Measurements from ENCODE around the gene MEX3A.
"Not testable (repeated sequence)": the region's sequence is repeated elsewhere in the genome, so short reads cannot be mapped to it uniquely, and the experiment has no call there.

The MEX3A gene

GRCh38 chr1:156078728-156079127 lies 3.5 kb downstream of the MEX3A start:
- no peak for DNase-seq (ENCODE audit: low read depth, low spot score)

DNA sequence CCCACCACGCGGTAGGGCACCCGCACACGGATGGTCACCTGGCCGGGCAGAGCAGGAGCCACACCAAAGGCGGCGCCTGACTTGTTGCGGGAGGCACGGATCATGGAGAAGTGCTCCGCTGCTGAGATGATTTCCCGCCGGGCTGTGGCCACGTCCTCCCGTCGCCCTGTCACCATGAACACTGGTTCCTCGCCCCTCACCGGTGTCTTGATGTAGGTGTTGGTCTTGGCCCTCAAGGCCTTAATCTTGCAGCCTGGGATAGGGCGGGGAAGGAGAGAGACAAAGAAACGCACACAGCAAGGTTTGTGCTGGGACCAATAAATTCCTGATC lies 4.9 kb downstream of the MEX3A start:
- no peak for DNase-seq (ENCODE audit: low read depth, low spot score)

DNA sequence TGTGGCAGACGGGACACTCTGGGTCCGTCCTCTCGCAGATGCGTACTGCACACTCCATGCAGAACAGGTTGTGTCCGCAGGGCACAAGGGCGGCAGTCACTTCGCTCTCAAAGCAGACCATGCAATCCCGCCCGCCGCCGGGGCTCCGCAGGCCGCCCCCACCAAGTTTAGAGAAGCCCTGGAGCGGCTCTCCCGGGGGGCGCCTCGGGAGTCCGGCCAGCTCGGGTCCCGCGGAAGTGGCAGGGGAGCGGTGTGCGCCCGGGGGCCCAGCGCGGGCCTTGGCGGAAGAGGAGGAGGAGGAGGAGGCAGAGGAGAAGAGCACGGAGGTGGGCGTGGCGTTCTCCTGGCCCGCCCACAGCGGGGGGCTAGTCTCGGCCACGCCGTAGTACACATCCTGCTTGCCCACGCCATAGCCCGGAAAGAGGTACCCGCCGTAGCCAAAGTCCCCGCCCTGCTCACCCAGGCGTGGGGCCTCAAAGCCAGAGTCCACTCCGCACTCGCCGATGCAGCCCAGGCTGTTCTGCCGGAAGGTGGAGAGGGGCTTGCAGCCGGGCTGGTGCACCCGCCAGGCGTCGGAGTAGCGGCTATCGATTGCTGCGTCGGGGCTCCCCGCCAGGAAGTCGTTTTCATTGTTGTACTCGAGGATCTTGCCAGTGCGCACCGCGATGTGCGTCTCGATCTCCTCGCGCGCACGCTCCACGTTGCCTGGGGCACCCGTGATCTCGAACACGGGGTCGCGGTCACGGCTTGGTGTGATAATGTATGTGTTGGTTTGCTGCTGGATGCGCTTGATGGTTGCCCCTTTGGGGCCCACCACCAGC lies 5.4 kb downstream of the MEX3A start:
- no peak for DNase-seq (ENCODE audit: low read depth, low spot score)

- no peak for DNase-seq (ENCODE audit: low read depth, low spot score)
Measured at GRCh38 chr1:156075775-156076204, 6.5 kb downstream of the MEX3A start.

- DNase-seq (ENCODE audit: low read depth, low spot score): no peak
Measured at GRCh38 chr1:156075162-156075561, 7.1 kb downstream of the MEX3A start.

DNA sequence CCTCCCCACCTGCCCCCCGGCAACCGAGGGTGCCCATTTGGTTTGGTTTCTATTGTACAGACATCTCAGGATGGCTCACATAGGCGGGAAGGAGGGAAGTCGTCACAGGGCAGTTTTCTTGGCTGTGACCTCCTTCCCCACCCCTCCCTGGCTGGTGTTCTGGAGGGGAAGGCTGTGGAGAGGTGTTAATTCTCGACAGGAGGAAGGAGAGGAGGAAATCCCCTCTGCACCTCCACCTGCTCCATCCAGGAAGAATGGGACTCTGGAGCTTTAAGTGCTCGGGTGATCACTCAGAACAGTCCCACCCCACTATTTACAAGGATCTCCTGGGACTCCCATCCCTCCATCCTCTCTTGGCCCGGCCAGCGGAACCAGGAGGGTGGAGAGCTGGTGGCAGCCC lies 7.6 kb downstream of the MEX3A start:
- no peak for DNase-seq (ENCODE audit: low read depth, low spot score)

GRCh38 chr1:156073740-156074139 lies 8.5 kb downstream of the MEX3A start:
- DNase-seq (ENCODE audit: low read depth, low spot score): no peak

GRCh38 chr1:156073110-156073687 lies 9.1 kb downstream of the MEX3A start:
- no peak for DNase-seq (ENCODE audit: low read depth, low spot score)

DNA sequence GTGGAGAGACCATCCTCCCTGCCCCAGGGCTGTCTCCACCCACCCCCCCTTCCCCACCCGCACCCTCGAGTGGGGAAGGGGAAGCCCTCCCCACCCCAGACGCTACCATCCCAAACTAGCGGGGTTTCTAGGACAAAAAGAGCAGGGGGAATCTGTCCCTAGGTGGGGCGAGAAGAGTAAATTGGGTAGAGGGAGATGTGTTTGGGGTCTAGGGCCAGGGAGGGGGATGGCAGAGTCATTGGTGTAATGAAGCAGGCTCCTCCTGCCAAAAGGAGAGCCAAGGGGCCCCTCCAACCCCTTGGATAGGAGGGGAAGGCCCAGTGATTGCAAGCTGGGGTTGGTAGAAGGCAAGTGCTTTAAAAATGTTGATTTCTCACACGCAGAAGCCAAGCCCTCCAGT lies 10.0 kb downstream of the MEX3A start:
- DNase-seq (ENCODE audit: low read depth, low spot score): no peak

DNA sequence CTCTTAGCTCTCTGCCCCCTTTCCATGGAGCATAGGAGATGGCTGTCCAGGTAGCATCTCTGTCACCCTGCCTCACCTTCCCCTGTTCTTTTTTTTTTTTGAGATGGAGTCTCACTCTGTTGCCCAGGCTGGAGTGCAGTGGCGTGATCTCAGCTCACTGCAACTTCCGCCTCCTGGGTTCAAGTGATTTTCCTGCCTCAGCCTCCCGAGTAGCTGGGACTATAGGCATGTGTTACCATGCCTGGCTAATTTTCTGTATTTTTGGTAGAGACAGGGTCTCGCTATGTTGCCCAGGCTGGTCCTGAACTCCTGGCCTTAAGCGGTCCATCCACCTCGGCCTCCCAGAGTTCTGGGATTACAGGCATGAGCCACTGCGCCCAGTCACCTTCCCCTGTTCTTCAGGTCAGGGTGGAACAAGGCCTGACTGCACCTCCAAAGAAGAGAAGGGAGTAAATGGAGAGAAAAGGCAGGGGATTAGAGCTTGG lies 10.9 kb downstream of the MEX3A start:
- DNase-seq (ENCODE audit: low read depth, low spot score): not testable (repeated sequence)

DNA sequence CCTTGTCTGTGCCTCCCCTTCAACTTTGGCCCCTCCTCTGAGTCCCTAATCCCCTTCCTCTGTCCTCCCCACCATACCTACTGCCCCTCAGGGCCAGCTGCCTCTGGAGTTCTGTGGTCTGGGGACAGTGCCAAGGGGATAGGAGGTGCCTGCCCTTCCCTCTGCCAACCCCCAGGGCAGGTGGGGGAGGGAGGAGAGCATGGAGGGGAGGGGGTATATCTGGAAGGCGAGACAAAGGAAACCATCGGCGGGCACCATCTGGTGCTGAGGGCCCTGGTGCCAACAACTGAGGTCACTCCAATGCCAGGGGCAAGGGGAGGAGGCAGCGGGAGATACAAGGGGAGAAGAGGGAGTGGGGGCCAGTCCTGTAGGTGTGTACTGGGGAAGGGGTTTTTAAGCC lies 11.7 kb downstream of the MEX3A start:
- no peak for DNase-seq (ENCODE audit: low read depth, low spot score)

DNA sequence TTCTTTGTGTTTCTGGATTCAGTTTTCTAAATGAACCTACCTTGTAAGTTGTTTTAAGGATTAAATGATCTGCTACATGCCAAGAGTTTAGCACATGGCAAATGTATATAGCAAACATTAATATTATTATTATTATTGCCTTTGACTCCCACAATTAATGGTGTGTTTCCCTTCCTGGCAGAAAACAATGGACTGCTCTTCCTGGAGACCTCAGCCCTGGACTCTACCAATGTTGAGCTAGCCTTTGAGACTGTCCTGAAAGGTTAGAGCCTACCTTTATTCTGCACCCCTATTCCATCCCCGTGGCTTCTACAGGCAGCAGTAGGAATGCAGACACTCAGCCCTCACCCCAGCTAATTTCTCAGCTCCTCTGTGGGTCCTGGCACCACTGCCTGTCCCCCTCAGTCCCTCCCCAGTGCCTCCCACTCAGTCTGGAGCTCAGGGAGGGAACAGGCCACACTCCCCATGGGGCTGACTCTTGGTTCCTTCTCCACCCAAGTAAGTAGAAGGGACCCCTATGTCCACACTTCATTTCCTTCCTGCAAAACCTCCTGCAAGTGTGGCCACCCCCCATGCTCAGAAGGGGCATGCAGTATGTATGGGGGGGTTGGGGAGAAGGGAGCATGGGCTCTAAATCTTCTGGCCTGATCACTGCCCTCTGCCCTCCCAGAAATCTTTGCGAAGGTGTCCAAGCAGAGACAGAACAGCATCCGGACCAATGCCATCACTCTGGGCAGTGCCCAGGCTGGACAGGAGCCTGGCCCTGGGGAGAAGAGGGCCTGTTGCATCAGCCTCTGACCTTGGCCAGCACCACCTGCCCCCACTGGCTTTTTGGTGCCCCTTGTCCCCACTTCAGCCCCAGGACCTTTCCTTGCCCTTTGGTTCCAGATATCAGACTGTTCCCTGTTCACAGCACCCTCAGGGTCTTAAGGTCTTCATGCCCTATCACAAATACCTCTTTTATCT lies 12.5 kb downstream of the MEX3A start:
- no peak for DNase-seq (ENCODE audit: low read depth, low spot score)

DNA sequence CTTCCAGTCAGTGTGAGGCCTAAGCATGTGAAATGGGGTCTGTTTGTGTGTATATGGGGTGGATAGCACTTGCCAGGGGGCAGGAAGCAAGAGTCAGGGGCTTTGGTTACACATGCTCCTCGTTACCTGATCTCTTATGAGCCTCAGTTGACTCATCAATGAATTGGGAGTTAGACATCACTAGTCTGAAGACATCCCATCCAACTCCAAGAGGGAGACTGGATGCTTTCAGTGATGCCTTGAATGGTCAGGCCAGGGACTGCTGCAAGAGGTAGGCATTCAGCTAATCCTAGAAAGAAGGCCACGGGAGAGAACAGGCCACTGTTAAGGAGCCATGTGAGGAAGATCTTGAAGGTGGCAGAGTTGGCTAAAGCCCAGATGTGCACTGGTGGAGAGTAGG lies 15.0 kb downstream of the MEX3A start:
- no peak for DNase-seq (ENCODE audit: low read depth, low spot score)

- no peak for DNase-seq (ENCODE audit: low read depth, low spot score)
Measured at GRCh38 chr1:156065871-156066270, 16.4 kb downstream of the MEX3A start.

DNA sequence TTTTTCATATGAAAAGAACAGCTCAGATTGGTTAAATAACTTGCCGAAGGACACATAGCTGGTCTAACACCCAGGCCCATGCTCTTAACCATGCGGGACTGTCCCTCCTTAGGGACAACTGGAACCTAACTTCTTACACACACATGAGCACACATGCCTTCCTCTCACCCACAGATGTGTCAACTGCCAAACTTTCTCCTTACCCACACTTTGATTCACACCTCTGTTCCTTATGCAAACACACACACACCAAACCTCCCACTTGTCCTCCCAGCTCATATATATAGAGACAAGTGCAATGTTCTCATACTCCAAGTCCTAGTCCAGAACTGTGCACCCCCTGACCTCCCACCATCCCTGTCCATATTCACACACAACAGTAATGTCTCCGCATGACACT lies 17.1 kb downstream of the MEX3A start:
- no peak for DNase-seq (ENCODE audit: low read depth, low spot score)

- DNase-seq (ENCODE audit: low read depth, low spot score): no peak
Measured at GRCh38 chr1:156064615-156065014, 17.6 kb downstream of the MEX3A start.

DNA sequence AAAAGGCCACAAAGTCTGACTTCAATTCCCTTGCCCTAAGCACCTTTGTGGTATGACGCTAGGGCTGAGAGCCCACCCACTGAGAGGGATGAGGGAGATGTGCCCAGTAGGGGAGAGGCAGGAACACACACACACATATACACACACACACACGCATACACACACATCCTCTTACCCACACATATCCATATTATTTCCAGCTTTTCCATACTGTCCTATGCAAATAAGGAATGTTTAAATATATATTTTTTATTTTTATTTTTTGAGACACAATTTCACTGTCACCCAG lies 18.3 kb downstream of the MEX3A start:
- no peak for DNase-seq (ENCODE audit: low read depth, low spot score)

DNA sequence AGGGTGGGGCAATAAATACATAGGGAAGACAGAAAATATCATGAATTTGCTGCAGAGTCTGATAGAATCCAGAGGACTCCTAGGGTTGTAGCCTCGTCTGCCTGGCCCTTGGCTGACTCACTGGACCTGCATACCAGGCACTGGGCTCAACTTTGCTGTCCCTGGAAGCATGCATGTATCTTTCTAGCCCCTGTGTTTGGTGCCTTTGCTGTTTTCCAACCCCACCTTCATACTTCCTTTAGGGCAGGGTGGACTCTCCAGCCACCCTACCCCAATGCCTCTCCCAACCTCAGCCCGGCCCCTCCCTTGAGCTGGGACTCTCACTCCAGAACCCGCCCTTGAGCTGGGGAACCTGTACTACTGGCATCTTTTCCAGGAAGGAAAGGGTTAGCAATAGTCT lies 20.1 kb downstream of the MEX3A start:
- DNase-seq (ENCODE audit: low read depth, low spot score): no peak

DNA sequence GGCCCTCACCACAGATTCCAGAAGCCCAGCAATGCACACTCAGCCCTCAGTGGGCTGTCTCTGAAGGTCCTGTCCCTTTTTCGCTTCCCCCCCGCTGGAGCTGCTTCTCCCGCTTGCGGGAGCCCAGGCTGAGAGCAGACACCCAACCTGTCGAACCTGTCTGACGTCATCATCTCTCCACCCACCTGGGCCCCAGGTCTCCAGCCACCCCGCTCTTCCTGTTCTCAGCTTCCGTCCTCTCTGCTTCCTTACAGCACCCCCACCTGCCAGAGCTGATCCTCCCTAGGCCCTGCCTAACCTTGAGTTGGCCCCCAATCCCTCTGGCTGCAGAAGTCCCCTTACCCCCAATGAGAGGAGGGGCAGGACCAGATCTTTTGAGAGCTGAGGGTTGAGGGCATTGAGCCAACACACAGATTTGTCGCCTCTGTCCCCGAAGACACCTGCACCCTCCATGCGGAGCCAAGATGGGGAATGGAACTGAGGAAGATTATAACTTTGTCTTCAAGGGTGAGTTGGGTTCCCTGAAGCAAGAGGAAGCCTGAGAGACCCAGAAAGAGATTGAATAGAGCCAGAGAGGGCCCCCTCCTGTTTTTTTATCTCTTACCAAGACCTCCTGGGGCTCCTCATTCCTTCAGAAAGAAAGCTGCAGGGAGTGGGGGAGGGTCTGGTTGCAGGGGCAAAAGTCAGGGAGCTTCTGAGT lies 21.2 kb downstream of the MEX3A start, which contains the start of gene RAB25:
Gene RAB25, plus strand, starts transcription at position 224 of the 700 bp plus-strand sequence. Its CDS starts 241 bp downstream, at position 465.
- no peak for DNase-seq (ENCODE audit: low read depth, low spot score)

- no peak for DNase-seq (ENCODE audit: low read depth, low spot score)
Measured at GRCh38 chr1:156056326-156056849, 25.9 kb downstream of the MEX3A start.

DNA sequence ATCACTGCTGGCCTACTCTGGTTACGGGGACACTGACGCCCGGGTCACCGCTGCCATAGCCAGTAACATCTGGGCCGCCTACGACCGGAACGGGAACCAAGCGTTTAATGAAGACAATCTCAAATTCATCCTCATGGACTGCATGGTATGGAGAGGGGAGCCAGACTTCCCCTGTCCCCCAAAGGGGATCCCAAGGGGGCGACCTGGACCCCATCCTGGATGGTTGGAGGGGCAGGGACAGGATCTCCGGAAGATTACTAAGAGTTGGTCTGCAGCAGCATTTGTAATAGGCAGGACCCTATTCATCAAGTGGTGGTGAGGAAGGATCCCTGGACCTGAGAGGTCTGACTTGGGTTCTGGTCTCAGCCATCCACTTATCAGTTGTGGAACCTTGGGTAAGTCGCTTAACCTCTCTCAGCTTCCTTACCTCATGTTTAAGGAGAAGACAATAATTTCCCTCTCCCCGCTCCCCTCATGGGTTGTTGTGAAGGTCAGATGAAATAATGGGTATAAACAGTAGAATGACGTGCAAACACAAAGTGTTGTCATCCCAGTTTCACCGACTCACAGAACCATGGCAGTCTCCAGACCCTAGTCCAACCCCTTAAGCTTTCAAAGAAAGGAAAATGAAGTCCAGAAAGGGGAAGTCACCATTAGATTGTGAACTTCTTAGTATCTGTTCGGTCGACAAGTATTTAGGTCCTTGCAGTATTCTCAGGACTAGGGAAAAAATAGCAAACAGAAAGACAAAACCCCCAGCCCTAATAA lies 26.8 kb downstream of the MEX3A start:
- DNase-seq (ENCODE audit: low read depth, low spot score): no peak

Data from activated CD4-positive, CD25-positive, alpha-beta regulatory T cell treated with anti-CD3 and anti-CD28 coated beads, Interleukin-2, amount 50 U/mL, for 16 hours (primary cell).